Measurements from ENCODE around the gene CGB3. TPM values are rescaled to one million over a fixed set of nuclear protein-coding genes. Genes with fewer than 3 reads are reported as not detected.
A peak's percentile ranks its signal among the peaks of the same experiment; 100 is the strongest.

The CGB3 gene
- total RNA-seq, 1 experiment from 2014 or later = not detected

DNA sequence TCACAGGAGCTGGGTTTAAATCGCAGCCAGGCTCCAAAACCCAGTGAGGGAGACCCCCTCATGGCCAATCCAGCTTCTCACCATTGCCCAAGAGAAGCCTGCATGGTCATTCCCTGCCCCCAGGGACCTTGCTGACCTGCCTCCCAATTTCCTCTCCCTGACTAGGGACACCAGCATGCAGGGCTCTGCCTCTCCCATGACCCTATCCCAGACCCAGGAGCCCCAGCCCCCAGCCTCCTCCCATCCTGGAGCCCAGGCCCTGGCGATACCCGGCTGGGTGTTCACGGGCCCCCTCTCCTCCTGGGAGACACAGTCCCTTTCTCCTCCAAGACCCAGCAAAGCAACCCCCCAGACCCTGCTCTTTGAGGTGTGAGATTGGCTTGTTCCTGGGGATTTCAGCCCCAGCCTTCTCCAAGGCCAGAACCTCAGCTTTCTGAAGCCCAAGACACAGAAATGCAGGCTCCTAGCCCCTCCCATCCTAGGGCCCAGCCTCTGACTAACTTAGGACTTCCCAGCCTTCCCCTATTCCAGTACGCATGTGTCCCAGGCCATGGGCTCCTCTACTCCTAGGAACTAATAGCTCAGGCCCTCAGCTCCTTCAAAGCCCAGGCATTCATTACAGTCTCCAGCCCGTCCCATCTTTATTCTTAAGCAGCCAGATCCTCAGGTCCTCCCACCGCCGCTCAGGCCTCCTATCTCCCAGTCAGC lies 32.1 kb downstream of the CGB3 start:
- H3K27me3 Mint-ChIP-seq (ENCODE audit: insufficient read depth, unreplicated experiment) = no peaks in the 10 kb centered on the region

DNA sequence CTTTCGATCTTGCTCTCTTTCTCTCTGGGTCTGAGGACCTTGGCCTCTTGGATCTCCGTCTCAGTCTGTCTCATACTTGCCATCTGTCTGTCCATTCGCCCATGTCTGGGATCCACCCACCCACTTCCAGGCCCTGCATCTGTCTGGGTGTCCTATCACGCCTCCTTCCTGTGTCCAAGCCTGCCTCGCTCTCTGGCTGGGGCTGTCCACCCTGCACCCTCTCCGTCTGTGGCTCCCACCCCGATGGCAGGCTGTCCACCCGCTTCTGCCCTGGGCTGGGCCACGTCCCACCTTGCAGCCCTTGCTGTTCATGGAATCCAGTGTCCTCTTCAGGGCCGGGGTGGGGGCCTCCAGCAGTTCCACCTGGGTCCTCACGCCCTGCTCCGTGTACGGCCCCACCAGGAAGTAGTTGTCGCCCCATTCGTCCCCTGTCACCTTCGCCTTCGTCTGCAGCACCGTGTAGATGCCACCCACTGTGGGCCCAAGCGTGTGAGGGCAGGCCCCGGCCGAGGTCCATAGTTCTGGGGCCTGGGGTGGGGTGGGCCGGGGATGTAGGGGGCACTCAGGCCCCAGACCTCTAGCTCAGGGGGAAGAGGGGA lies 33.0 kb downstream of the CGB3 start:
- POLR2A ChIA-PET = no interaction called here
- H3K9me3 Mint-ChIP-seq (ENCODE audit: unreplicated experiment) = no peaks in the 10 kb centered on the region
- Histone ChIP-seq H3K36me3 (ENCODE audit: control insufficient read depth, insufficient read depth, low read length) (peaks cover 5% of the 10 kb centered on the region; the same call in 1 of the 2 replicates), H3K27me3 (replicated peaks; ENCODE audit: control insufficient read depth, insufficient read depth, low read length) (no peaks in the 10 kb centered on the region), H3K4me3 (ENCODE audit: low read depth, low read length) (no peak overlapping the region), H3K4me1 (peaks cover 13% of the 10 kb centered on the region; the same call in 1 of the 2 replicates), H3K9me3 (no peaks in the 10 kb centered on the region)
- H3K4me1 Mint-ChIP-seq (ENCODE audit: low read depth, unreplicated experiment) = peaks cover 32% of the 10 kb centered on the region
- peaks cover 71% of the 10 kb centered on the region for H3K36me3 Mint-ChIP-seq (ENCODE audit: insufficient read depth, unreplicated experiment)
- no peaks in the 10 kb centered on the region for H3K27me3 Mint-ChIP-seq (ENCODE audit: insufficient read depth, unreplicated experiment)
- no peak for DNase-seq
- intact Hi-C loops (cut with micrococcal nuclease; ENCODE audit: unreplicated experiment) = loop anchor here (5.0 to 10.0 kb wide), 2 partner anchors 81 to 234 kb away; partner anchors contain the start of gene KCNA7
- peak overlapping the region; percentile 99 for H3K4me3 Mint-ChIP-seq (ENCODE audit: unreplicated experiment)
- CTCF ChIA-PET = interaction anchor here (1.6 to 2.9 kb wide), 2 partner anchors 28 to 107 kb away, joined by 5 to 51 read pairs; partner anchors contain the start of gene LHB
- TF ChIP-seq, protein P1, sequence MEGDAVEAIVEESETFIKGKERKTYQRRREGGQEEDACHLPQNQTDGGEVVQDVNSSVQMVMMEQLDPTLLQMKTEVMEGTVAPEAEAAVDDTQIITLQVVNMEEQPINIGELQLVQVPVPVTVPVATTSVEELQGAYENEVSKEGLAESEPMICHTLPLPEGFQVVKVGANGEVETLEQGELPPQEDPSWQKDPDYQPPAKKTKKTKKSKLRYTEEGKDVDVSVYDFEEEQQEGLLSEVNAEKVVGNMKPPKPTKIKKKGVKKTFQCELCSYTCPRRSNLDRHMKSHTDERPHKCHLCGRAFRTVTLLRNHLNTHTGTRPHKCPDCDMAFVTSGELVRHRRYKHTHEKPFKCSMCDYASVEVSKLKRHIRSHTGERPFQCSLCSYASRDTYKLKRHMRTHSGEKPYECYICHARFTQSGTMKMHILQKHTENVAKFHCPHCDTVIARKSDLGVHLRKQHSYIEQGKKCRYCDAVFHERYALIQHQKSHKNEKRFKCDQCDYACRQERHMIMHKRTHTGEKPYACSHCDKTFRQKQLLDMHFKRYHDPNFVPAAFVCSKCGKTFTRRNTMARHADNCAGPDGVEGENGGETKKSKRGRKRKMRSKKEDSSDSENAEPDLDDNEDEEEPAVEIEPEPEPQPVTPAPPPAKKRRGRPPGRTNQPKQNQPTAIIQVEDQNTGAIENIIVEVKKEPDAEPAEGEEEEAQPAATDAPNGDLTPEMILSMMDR (IDR thresholded peaks at IDR 0.05; ENCODE audit: insufficient read depth in 1 of 2, low read depth in 1 of 2, low read length in 1 of 2, severe bottlenecking in 1 of 2, unreplicated experiment in 1 of 2) = no peak
- BruUV-seq (replicated peaks) = no TSS peak
- peak overlapping the region; percentile 65 for H3K27ac Mint-ChIP-seq (ENCODE audit: unreplicated experiment)

More for the DNA sequence above, 32.1 kb downstream of the CGB3 start:
- H3K36me3 ChIP-seq (ENCODE audit: control insufficient read depth, insufficient read depth, low read length) = peaks cover 4% of the 10 kb centered on the region; the same call in 1 of the 2 replicates
- intact Hi-C loops (cut with micrococcal nuclease; ENCODE audit: unreplicated experiment) = loop anchor here (2.0 to 10.0 kb wide), 4 partner anchors 29 to 233 kb away; partner anchors contain the start of genes CGB7 and KCNA7
- Mint-ChIP-seq H3K36me3 (ENCODE audit: insufficient read depth, unreplicated experiment) (peaks cover 66% of the 10 kb centered on the region), H3K4me1 (ENCODE audit: low read depth, unreplicated experiment) (peaks cover 32% of the 10 kb centered on the region), H3K9me3 (ENCODE audit: unreplicated experiment) (no peaks in the 10 kb centered on the region), H3K4me3 (ENCODE audit: unreplicated experiment) (peak overlapping the region; percentile 99), H3K27ac (ENCODE audit: unreplicated experiment) (peak overlapping the region; percentile 97)
- peak overlapping the region; percentile 77 for H3K4me3 ChIP-seq (ENCODE audit: low read depth, low read length)
- peaks cover 13% of the 10 kb centered on the region; the same call in 1 of the 2 replicates for H3K4me1 ChIP-seq
- H3K9me3 ChIP-seq = no peaks in the 10 kb centered on the region
- BruUV-seq (replicated peaks) = no TSS peak
- CTCF ChIA-PET = interaction anchor here (0.6 to 2.9 kb wide), 9 partner anchors 9 to 136 kb away, joined by 4 to 51 read pairs (median 6); partner anchors contain the start of gene LHB
- peak; percentile 59 to 69 for DNase-seq
- TF ChIP-seq, protein P1 (IDR thresholded peaks at IDR 0.05; ENCODE audit: insufficient read depth in 1 of 2, low read depth in 1 of 2, low read length in 1 of 2, severe bottlenecking in 1 of 2, unreplicated experiment in 1 of 2) = no peak
- POLR2A ChIA-PET = interaction anchor here (1.0 to 2.5 kb wide), 3 partner anchors 9 to 92 kb away, joined by 3 to 14 read pairs (median 12); partner anchors contain the start of gene NUCB1
- H3K27me3 ChIP-seq (replicated peaks; ENCODE audit: control insufficient read depth, insufficient read depth, low read length) = no peaks in the 10 kb centered on the region

DNA sequence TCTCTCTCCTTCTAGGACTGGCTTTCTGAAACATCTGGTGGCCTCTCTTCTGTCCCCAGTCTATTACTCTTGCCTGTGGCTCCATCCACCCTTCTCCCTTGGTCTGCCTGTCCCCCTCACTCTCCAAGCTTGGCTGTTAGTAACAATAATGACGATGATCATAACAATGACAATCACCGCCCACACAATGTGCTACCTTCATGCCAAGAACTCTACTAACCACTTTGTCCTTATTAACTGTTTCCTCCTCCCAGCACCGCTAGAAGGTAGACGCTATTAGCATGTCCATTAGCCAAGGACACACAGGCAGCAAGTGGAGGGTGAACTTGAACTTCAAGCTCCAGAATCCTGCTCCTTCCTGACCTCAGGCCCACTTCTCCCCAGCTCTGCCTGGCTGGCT lies 33.7 kb downstream of the CGB3 start:
- CTCF ChIA-PET = no interaction called here
- no peaks in the 10 kb centered on the region for H3K27me3 ChIP-seq (replicated peaks; ENCODE audit: control insufficient read depth, insufficient read depth, low read length)
- peak overlapping the region; percentile 5 for H3K4me3 Mint-ChIP-seq (ENCODE audit: unreplicated experiment)
- POLR2A ChIA-PET = no interaction called here
- H3K36me3 ChIP-seq (ENCODE audit: control insufficient read depth, insufficient read depth, low read length) = peaks cover 5% of the 10 kb centered on the region; the same call in 1 of the 2 replicates
- BruUV-seq (replicated peaks) = no TSS peak
- peaks cover 78% of the 10 kb centered on the region for H3K36me3 Mint-ChIP-seq (ENCODE audit: insufficient read depth, unreplicated experiment)
- H3K4me1 ChIP-seq = peaks cover 13% of the 10 kb centered on the region; the same call in 1 of the 2 replicates
- peak overlapping the region; percentile 65 for H3K27ac Mint-ChIP-seq (ENCODE audit: unreplicated experiment)
- intact Hi-C loops (cut with micrococcal nuclease; ENCODE audit: unreplicated experiment) = loop anchor here (5.0 to 10.0 kb wide), 2 partner anchors 82 to 234 kb away; partner anchors contain the start of gene KCNA7
- no peaks in the 10 kb centered on the region for H3K9me3 ChIP-seq
- no peak for DNase-seq
- no peaks in the 10 kb centered on the region for H3K9me3 Mint-ChIP-seq (ENCODE audit: unreplicated experiment)
- peaks cover 31% of the 10 kb centered on the region for H3K4me1 Mint-ChIP-seq (ENCODE audit: low read depth, unreplicated experiment)
- H3K4me3 ChIP-seq (ENCODE audit: low read depth, low read length) = no peak overlapping the region
- TF ChIP-seq, protein P1 (IDR thresholded peaks at IDR 0.05; ENCODE audit: insufficient read depth in 1 of 2, low read depth in 1 of 2, low read length in 1 of 2, severe bottlenecking in 1 of 2, unreplicated experiment in 1 of 2) = no peak
- H3K27me3 Mint-ChIP-seq (ENCODE audit: insufficient read depth, unreplicated experiment) = no peaks in the 10 kb centered on the region

All from Caco-2 (cell line).